AG08395 (cell line): Measurements from ENCODE around the gene DEPDC7.

Experiments
- DNase-seq: peaks from one replicate; pipeline ENCODE4 v3.0.0; 2012; ENCODE audit warnings: mixed read lengths, low spot score

DEPDC7 gene

DNA sequence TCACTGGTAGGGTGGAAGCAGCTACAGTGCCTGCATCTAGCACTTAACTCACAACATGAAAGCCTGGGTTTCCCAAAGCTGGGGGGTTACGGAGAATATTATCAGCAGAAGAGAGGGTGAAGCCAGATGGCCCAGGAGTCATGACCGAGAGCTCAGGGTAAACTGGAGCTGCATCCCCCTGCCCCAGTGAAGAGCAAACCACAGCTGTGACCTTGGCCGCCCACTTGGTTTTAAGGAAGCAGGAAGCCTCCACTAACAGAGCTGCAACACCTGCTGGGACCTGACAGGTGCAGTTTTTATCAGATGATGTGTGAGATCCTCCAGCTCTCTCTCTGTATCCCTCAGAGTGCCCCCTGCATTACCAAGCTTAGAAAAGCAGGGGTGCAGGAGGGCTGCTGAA is 44.6 kb downstream of the DEPDC7 start:
- DNase-seq = no peak

DNA sequence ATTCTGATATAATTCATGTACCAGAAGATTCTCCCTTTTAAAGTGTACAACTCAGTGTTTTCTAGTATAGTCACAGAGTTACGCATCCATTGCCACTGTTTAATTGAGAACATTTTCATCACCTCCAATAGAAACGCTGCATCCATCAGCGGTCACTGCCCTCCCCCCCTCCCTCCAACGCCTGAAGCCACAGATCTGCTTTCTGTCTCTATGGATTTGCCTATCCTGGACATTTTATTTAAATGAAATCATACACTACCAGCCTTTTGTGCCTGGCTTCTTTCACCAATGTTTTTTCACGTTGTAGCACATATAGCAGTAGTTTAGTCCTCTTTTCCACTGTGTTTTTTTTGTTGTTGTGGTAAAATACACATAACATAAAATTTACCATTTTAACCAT is 46.5 kb downstream of the DEPDC7 start:
- no peak for DNase-seq

DNA sequence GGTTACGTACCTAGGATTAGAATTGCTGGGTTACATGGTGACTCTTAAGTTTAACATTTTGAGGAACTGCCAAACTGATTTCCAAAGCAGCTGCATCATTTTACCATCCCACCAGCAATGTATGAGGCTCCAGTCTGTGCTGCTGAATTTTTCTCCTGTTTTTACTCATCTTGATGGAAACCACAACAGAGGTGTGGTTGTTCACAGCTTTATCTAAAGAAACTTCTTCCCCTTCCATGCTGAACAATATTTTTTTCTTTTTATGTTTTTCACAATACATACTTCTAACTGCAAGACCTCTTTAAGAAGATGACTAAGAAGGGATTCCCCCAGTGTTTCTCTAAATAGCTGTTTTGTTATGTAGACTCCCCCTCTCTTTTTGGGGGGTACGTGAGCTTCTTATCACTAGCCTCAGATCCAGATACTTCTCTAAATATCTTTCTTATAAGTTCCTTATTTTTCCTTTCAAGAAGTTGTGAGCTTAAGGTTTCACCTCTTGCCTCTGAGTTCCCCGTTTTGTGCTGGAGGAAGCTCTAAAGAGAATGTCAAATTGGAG is 47.7 kb downstream of the DEPDC7 start:
- peak; percentile 40 for DNase-seq

DNA sequence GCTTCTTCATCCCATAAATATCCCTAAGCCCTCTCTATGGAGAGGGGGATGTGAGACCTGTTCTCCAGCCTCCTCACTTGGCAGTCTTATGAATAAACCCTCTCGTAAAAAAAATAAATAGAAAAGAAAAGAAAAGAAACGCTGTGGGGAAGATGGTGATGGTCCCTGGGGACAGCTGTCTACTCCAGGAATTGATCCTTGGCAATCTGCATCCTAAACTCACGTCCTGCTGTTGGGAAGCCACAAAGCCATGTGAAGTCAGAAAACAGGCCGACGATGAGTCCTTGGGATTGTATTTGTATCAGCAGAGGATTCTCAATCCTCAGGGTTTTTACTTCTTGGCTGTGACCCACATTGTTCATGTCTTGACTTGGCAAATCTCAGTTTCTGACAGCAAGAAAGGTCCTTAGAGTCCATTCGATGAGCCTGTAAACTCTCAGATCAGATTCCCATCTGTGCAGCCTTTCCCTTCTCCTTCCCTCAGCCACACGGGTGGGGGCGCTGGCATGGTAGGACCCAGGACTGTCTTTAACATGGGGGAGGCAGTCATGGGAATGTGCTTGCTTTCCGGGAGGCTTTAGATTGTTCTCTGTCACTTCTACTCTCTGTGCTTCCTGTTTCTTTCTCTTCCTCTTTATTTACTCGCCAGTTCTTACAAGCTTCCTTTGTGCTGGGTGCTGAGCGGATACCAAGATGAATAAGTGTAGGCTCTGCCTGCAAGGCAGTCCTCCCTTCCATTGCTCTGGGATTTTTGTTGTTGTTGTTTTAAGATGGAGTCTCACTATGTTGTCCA is 48.6 kb downstream of the DEPDC7 start:
- DNase-seq = no peak

DNA sequence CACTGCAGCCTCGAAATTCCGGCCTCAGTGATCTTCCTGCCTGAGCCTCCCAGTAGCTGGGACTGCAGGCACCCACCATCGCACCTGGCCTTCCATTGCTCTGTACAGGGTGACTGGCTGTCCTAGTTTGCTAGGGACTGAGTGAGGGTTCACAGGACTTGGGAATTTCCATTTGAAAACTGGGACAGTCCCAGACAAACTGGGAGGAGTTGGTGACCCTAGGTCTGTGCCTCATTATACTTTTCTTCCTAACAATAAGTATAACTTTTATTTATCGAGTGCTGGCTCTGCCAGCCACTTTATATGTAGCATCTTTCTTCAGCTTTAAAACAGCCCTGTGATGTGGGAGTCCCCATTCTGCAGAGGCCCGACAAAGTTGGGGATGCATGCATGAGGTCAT is 49.2 kb downstream of the DEPDC7 start:
- no peak for DNase-seq

DNA sequence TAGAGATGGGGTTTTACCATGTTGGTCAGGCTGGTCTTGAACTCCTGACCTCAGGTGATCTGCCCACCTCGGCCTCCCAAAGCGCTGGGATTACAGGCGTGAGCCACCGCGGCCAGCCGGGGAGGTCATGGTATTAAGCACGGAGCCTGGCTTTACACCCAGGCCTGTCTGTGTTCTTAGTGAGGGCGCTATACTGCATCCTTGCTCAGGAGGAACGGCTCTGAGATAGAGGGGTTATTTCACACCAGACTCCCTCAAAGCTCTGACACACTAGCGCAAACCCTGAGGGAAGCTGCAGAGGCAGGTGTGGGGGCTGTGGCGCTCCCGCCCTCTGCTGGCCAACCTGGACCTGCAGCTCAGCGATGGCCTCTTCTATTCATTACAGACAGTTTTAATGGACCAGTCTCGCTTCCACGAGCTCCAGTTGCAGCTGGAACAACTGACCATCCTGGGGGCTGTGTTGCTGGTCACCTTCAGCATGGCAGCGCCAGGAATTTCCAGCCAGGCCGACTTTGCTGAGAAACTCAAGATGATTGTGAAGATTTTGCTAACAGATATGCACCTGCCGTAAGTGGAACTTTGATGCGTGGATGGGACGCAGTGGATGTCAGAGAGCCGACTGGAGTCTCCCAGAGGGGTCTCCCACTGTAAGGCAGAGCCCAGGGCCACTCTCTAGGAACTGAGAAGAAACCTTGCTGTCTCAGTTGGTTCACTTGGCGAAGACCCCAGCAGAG is 49.9 kb downstream of the DEPDC7 start:
- peak; percentile 68 for DNase-seq

DNA sequence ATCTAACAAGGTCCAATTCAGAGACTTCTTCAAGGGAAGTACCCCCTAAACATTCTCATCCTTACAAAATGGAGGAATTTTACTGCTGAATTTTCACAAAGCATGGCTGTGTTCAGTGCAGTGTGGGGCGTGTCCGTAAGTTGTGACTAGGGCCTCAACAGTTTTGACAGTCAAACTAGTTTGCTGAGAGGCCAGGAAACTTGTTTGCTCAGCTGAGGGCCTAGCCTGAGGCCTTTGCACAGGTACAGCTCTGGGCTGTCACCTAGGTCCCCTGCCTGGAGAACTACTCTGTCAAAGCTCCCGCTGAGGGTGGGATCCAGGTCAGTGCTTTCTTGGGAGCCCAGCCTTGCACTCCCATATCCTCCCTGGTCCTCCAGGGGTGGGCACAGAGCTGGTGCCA is 51.6 kb downstream of the DEPDC7 start:
- DNase-seq = no peak

DNA sequence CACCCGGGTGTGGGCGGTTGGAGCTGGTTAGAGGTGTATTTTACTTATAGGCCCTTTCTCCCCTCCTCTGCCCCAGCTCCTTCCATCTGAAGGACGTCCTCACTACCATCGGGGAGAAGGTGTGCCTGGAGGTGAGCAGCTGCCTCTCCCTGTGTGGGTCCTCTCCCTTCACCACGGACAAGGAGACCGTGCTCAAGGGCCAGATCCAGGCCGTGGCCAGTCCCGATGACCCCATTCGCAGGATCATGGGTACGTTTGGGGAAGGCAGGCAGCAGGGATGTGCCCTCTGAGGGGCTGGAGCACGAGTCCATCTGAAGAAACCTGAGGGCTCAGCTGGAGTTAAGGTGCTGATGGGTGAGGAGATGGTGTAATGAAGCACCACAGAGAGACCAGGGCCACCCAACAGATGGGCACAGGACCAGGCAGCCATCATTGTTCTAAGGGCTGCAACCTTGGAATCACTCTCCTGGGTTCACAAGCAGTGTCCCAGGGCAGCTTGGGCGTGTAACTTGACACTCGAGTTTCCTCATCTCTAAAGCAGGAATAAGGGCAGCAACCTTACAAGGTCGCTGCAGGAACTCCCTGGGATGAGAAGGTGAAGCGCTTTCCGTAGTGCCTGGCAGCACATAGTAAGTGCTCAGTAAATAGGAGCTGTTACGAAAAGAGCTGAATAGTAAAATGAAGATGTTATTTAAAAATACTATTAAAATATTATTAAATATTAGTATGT is 53.1 kb downstream of the DEPDC7 start:
- DNase-seq = no peak

DNA sequence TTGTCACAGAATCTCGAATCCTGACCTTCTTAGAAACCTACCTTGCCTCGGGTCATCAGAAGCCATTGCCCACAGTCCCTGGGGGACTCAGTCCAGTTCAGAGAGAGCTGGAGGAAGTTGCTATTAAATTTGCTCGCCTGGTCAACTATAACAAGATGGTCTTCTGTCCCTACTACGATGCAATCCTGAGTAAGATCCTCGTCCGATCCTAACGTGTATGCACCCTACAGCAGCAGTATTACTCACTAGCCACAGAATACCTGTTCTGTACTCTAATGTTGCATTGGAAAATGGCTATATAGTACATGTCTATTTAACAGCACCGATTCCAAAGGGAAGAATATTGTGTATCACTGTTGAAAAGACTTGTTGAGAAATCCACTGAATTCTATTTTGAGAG is 56.8 kb downstream of the DEPDC7 start:
- DNase-seq = no peak
